Mesenteric fat pad (tissue), 1 donor: ENCODE measurements around the gene TRIM9. TPM values are rescaled to one million over a fixed set of nuclear protein-coding genes. Genes with fewer than 3 reads are reported as not detected.
"Not testable (repeated sequence)": the region's sequence is repeated elsewhere in the genome, so short reads cannot be mapped to it uniquely, and the experiment has no call there.

ENCODE experiments used
- DNase-seq: peaks from one replicate; pipeline ENCODE4 v3.0.0-alpha.2; 2020; ENCODE audit warnings: low spot score
- total RNA-seq: library from RNA; stranded (reverse); fragmentation: NEBNext Ultra II Directional; extraction: Animal tissue kit (Norgen Biotek cat#: 25700); gene quantifications from one replicate; pipeline ENCODE4 v1.2.1, GENCODE V29; 2021
- donor health status: DM: yes; HTN: yes; CAD: no.

The TRIM9 gene
- total RNA-seq, 1 donor from 2014 or later = 1.3 TPM

- DNase-seq = no peak
Measured at GRCh38 chr14:51004801-51005526, 89.9 kb downstream of the TRIM9 start.

DNA sequence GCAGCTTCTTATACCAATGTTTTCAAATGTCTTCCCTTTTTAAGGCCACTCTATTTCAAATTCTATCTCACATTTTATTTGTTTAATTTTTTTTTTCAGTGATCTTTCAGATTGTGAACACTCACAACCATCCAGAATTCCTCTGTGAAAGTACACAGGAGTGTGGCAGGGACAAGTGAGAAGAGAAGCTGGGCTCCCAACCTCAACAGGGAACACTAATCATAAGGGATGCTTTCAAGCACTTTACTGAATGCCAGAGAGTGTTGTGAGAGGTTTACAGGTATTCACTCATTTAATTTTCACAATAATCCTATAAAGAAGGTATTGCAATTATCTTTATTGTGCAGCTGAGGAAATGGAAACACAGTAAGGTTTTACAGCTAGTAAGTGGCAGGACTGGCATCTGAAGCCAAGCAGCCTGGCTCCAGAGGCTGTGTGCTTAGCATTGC is 90.5 kb downstream of the TRIM9 start:
- no peak for DNase-seq

DNA sequence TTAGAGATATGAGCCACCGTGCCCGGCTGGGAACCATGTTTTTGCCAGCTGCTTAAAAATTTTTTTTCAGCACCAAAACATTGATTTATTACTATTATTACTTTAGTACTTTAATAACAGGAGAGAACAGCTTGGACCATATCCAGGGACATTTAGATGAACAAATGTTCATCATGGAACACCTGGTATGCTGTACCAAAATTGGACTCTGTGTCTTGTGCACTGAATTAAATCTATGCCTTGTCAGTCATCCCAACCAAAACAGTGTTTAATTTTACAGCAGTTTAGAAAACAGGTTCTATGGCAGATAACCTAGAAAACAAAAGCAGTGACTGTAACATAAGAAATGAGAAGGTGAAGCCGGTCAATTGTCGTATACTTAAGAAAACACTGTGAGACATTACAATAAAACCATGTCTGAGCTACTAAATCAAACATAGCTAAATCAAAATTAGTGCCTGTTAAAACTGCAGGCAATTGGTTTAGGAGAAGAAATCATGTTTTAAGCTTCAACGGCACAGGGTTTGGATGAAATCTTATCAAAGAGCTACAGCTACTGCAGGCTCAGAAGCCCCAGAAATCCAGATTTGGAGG is 92.4 kb downstream of the TRIM9 start:
- DNase-seq = no peak

- DNase-seq = no peak
Measured at GRCh38 chr14:51000566-51000965, 94.3 kb downstream of the TRIM9 start.

DNA sequence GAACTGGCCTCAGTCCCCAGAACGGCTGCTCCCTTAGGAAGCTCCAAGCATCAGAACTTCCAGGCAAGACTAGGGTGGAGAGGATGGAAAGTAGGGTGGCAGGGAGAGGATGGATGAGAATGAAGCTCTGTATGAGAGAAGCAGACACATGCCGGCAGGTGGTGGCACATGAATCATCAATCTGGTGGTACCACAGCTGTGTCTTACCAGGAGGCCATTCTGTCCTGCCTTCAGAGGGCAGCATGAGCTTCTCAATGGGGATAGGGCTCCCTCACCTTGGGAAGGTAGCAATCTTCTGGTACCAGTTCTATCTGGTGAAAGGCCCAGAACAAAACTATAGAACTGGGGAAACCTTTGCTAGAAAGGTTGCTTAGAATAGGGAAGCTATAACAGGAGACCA is 95.2 kb downstream of the TRIM9 start:
- no peak for DNase-seq

DNA sequence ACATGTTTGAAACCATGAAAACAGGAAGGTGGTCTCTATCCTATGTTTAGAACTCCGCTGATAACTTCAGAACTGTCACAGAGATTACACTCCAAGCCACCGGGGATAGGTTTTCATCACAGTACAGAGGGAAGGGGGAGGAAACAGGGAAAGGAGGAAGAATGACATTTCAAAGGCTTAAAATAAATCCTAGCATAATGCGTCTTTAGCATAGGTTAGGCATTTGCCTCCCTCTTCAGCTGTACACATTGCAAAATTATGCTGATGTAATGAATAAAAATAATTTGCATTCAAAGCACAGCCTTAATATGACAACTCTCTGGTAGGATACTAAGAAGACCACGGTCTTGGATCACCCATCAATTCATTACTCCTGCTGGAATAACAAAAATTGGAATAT is 96.3 kb downstream of the TRIM9 start:
- DNase-seq = no peak

DNA sequence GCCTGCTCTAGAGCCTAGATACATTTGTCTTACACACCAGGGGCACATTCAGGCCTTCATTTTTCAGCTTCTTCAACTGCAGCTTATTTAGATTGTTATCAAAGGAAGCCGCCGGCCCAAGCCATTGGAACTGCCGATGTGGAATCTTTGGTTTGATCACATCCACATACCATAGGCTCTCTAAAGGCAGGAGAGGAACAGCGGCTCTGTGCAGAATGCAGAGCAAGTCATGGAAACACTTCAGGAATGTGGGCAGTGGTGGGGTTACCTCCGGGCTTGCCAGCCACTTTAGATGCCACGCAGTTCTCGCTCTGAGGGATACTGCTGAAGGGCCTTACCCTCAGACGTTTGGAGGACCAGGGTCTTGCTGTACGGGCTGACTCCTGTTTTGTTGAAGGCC is 97.2 kb downstream of the TRIM9 start:
- no peak for DNase-seq

DNA sequence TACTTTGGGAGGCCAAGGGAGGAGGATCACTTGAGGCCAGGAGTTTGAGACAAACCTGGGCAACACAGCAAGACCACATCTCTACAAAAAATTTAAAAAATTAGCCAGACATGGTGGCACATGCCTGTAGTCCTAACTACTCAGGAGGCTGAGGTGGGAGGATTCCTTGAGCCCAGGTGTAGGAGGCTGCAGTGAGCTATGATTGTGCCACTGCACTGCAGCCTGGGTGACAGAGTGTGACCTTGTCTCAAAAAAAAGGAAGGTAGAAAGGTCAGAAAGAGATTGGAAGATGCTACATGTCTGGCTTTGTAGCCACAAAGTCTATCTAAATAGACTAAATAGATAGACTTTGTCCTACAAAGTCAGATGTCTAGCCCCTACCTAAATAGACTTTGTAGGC is 100.7 kb downstream of the TRIM9 start:
- DNase-seq = not testable (repeated sequence)

- DNase-seq = no peak
Measured at GRCh38 chr14:50985859-50986331, 109.0 kb downstream of the TRIM9 start.

DNA sequence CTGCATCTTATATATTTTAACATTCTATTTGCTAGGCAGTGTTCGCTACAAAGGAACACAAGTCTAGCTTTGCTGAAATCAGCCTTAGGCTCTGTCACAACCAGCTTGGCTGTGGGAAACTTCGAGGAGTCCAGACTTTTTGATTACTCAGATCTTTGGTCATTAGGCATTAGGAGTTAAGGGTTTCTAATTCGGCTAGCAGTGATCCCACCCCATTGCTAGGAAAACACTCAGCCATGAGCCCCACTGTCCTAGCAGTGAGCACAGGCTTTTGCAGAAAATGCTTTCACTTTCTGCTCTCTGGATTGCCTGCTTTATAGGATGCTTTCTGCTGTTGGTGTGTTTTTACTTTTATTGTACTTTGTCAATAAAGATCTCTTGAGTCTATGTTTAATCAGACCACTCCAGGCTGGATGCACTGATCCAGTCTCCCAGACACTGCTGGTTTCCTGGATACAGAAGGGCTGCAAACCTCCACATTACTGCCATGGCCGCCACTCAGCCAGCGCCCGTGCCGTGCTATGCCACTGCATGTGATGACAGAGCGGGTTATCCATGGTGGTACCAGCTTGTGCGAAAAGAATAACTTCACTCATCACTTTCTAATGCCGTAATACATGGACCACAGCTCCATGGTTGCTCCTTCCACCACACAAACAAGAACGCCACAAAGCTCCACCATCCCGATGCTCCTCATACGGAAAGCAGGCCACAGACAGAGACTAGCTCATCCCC is 109.6 kb downstream of the TRIM9 start:
- no peak for DNase-seq

DNA sequence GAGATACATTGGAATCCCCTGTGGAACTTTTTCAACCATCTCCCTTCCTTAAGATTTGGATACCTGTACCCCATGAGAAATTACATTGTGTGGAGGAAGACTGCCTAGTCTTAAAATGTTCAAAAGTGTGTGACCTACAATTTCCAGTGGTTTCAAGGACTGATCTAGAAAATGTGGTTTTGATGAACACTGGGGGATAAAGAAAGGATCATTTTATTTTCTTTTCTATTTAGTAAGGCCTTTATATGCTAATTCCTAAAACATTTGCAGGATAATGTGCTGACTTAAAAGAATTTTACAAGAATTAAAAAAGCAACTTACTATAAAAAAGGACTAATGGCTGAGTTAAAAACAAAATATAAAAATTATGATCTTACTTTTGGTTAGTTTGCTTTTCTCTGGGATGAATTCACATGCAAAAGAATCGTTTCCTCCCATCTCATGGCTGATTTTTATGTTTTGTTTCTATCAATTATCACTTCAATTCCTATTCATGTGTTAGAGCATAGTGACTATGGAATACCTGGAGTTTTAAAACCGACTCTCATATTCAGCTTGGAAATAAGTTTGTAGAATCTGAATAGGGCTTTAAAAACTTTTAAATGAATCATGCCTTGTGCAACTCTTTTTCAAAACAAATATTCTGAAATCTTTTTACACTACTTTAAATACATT is 110.7 kb downstream of the TRIM9 start:
- DNase-seq = no peak

- DNase-seq = no peak
Measured at GRCh38 chr14:50979941-50980850, 114.7 kb downstream of the TRIM9 start.

GRCh38 chr14:50978888-50979287 is 116.0 kb downstream of the TRIM9 start:
- DNase-seq = no peak

DNA sequence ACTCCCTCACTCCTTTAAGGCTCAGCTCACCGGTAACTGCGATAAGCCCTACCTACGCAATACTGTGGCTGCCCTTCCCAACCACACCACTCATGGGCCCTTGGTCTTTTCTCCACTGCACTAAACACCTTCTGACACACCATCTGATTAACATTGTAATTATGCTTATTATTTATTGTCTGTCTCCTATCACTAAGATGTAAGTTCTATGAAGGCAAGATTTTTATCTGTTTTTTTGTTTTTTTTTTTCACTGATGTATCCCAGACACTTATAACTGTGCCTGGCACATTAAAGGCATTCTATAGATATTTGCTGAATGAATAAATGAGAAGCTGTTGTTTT is 116.4 kb downstream of the TRIM9 start:
- no peak for DNase-seq

DNA sequence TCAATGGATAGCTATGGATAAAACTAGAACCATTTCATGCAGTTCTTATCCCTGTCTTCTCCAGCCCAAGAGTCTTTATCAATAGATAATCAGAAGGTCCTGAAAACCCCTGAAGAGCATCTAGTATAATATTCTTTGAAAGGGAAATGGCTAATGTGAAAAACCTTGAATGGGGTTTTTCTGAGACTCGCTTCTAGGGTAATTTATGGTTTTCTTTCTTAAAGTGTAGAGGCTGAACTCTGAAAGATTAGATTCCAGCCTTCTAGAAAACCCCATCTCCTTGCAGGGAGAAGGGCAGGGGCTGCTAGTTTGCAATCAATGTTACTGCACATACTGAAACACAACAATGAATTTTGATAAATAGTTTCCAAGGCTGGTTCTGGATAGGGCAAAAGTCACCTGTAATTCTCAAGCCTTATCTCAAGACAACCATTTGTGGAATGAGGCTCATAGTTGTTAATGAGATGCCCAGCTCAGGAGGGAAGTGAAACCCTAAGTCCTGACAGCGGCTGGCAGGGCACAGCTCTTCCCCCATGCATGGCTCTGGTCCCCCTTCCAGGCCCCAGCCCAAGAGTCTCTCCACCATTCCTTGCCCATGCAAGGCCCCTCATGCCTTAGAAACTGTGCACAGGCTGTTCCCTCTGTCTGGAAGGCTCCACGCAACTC is 116.9 kb downstream of the TRIM9 start:
- DNase-seq = no peak

- DNase-seq = no peak
Measured at GRCh38 chr14:50974118-50974517, 120.8 kb downstream of the TRIM9 start.

- DNase-seq = no peak
Measured at GRCh38 chr14:50972734-50973133, 122.2 kb downstream of the TRIM9 start.

GRCh38 chr14:50970886-50971781 is 123.8 kb downstream of the TRIM9 start:
- DNase-seq = no peak

- DNase-seq = no peak
Measured at GRCh38 chr14:50967790-50968189, 127.1 kb downstream of the TRIM9 start.
